Astrocyte (in vitro differentiated cells and primary cell): ENCODE data around the gene FRMD5. TPM values are rescaled to one million over a fixed set of nuclear protein-coding genes. Genes with fewer than 3 reads are reported as not detected.
"Not testable (repeated sequence)": the region's sequence is repeated elsewhere in the genome, so short reads cannot be mapped to it uniquely, and the experiment has no call there.

Source experiments
- DNase-seq: peaks from one replicate; pipeline ENCODE4 v3.0.0-alpha.2; 2010; ENCODE audit warnings: low read depth
- FAIRE-seq: peaks from 2 replicates; lab custom pipeline; 2011; peaks lifted over from hg19 to GRCh38; lab: Jason Lieb, UNC
- H2AFZ ChIP-seq: 2 replicates; pipeline ENCODE4 v1.6.0; 2012; ENCODE audit warnings: low read depth, low read length, inconsistent platforms
- H3K27ac ChIP-seq: 2 replicates; pipeline ENCODE4 v1.5.1; 2011; ENCODE audit warnings: low read depth, low read length, inconsistent platforms
- H3K27me3 ChIP-seq: 2 replicates; pipeline ENCODE4 v1.6.0; 2011; ENCODE audit warnings: low read length, inconsistent platforms; ENCODE audit not compliant: insufficient read depth
- H3K36me3 ChIP-seq: 2 replicates; pipeline ENCODE4 v1.5.1; 2011; ENCODE audit warnings: low read length, inconsistent platforms; ENCODE audit not compliant: insufficient read depth
- H3K4me1 ChIP-seq: 2 replicates; pipeline ENCODE4 v1.5.1; 2011; ENCODE audit warnings: low read length, inconsistent platforms; ENCODE audit not compliant: insufficient read depth
- H3K4me2 ChIP-seq: 2 replicates; pipeline ENCODE4 v1.6.0; 2012; ENCODE audit warnings: low read length, inconsistent platforms
- H3K4me3 ChIP-seq: 2 replicates; pipeline ENCODE4 v1.5.1; 2011; ENCODE audit warnings: low read depth, mild to moderate bottlenecking, low read length, inconsistent platforms; ENCODE audit not compliant: insufficient read depth
- H3K79me2 ChIP-seq: 2 replicates; pipeline ENCODE4 v1.6.0; 2012; ENCODE audit warnings: mild to moderate bottlenecking, low read length, inconsistent platforms; ENCODE audit not compliant: insufficient read depth
- H3K9ac ChIP-seq: 2 replicates; pipeline ENCODE4 v1.6.0; 2012; ENCODE audit warnings: mild to moderate bottlenecking, low read length, inconsistent platforms
- H3K9me3 ChIP-seq: 2 replicates; pipeline ENCODE4 v1.5.1; 2012; ENCODE audit warnings: low read depth, mild to moderate bottlenecking, low read length, inconsistent platforms; ENCODE audit not compliant: insufficient read depth
- H4K20me1 ChIP-seq: 2 replicates; pipeline ENCODE4 v1.6.0; 2012; ENCODE audit warnings: low read length, inconsistent platforms; ENCODE audit not compliant: insufficient read depth
- H3K27ac Mint-ChIP-seq: one replicate; pipeline ENCODE4 v1.8.0; 2021; ENCODE audit warnings: mild to moderate bottlenecking, mixed read lengths; ENCODE audit not compliant: unreplicated experiment
- H3K27me3 Mint-ChIP-seq: one replicate; pipeline ENCODE4 v1.8.0; 2021; ENCODE audit warnings: low read depth, mixed read lengths; ENCODE audit not compliant: unreplicated experiment
- H3K36me3 Mint-ChIP-seq: one replicate; pipeline ENCODE4 v1.8.0; 2021; ENCODE audit warnings: low read depth, mixed read lengths; ENCODE audit not compliant: unreplicated experiment
- H3K4me1 Mint-ChIP-seq: one replicate; pipeline ENCODE4 v1.8.0; 2021; ENCODE audit warnings: low read depth, mixed read lengths; ENCODE audit not compliant: unreplicated experiment
- H3K4me3 Mint-ChIP-seq: one replicate; pipeline ENCODE4 v1.8.0; 2021; ENCODE audit warnings: mild to moderate bottlenecking, moderate library complexity, mixed read lengths; ENCODE audit not compliant: unreplicated experiment
- H3K9me3 Mint-ChIP-seq: one replicate; pipeline ENCODE4 v1.8.0; 2021; ENCODE audit warnings: mild to moderate bottlenecking, mixed read lengths; ENCODE audit not compliant: unreplicated experiment
- CTCF ChIP-seq: IDR thresholded peaks from 2 replicates; pipeline ENCODE4 v1.5.1; 2011; ENCODE audit warnings: low read depth, mild to moderate bottlenecking, inconsistent platforms, low read length, moderate library complexity; ENCODE audit not compliant: insufficient read depth
- EZH2 ChIP-seq: IDR thresholded peaks from 2 replicates; pipeline ENCODE4 v1.6.1; 2012; ENCODE audit warnings: mild to moderate bottlenecking, low read length, inconsistent platforms; ENCODE audit not compliant: insufficient read depth
- total RNA-seq: library from RNA; stranded (reverse); gene quantifications from 2 replicates; pipeline ENCODE4 v1.2.1, GENCODE V29; 2021

FRMD5 gene
- total RNA-seq, 1 donor from 2014 or later = 19.6 TPM

- no peaks in the 10 kb centered on the region for H3K4me1 ChIP-seq
- no peak overlapping the region for H3K27ac ChIP-seq
- H3K27me3 ChIP-seq = no peaks in the 10 kb centered on the region
- no peak overlapping the region for H3K4me3 ChIP-seq
- Mint-ChIP-seq H3K4me1 (no peaks in the 10 kb centered on the region), H3K27me3 (no peaks in the 10 kb centered on the region), H3K27ac (no peak overlapping the region), H3K9me3 (no peaks in the 10 kb centered on the region), H3K4me3 (no peak overlapping the region), H3K36me3 (peaks cover 8% of the 10 kb centered on the region)
- H3K9ac ChIP-seq = no peak overlapping the region
- FAIRE-seq (no peak), DNase-seq (no peak)
- no peak overlapping the region for H2AFZ ChIP-seq
- H3K79me2 ChIP-seq = no peaks in the 10 kb centered on the region
- H3K36me3 ChIP-seq = peaks cover 29% of the 10 kb centered on the region
- no peaks in the 10 kb centered on the region for H3K9me3 ChIP-seq
- no peak overlapping the region for H3K4me2 ChIP-seq
- TF ChIP-seq EZH2 (no peak), CTCF (no peak)
- peaks cover 3% of the 10 kb centered on the region for H4K20me1 ChIP-seq
Observed at GRCh38 chr15:43871835-43872234, 323.2 kb downstream of the FRMD5 start.

- H3K79me2 ChIP-seq = no peaks in the 10 kb centered on the region
- H3K27ac ChIP-seq = no peak overlapping the region
- peaks cover 24% of the 10 kb centered on the region for H3K36me3 ChIP-seq
- H4K20me1 ChIP-seq = no peaks in the 10 kb centered on the region
- no peaks in the 10 kb centered on the region for H3K27me3 ChIP-seq
- H2AFZ ChIP-seq = no peak overlapping the region
- FAIRE-seq (no peak), DNase-seq (no peak)
- Mint-ChIP-seq H3K27ac (no peak overlapping the region), H3K9me3 (no peaks in the 10 kb centered on the region), H3K4me1 (no peaks in the 10 kb centered on the region), H3K4me3 (no peak overlapping the region), H3K36me3 (no peaks in the 10 kb centered on the region), H3K27me3 (no peaks in the 10 kb centered on the region)
- H3K9me3 ChIP-seq = no peaks in the 10 kb centered on the region
- no peak overlapping the region for H3K9ac ChIP-seq
- no peaks in the 10 kb centered on the region for H3K4me1 ChIP-seq
- H3K4me3 ChIP-seq = no peak overlapping the region
- TF ChIP-seq EZH2 (no peak), CTCF (no peak)
- no peak overlapping the region for H3K4me2 ChIP-seq
Observed at GRCh38 chr15:43868406-43868805, 326.7 kb downstream of the FRMD5 start.

GRCh38 chr15:43867096-43867495 is 328.0 kb downstream of the FRMD5 start:
- Histone ChIP-seq H3K27me3 (no peaks in the 10 kb centered on the region), H2AFZ (no peak overlapping the region), H3K4me2 (no peak overlapping the region), H3K79me2 (no peaks in the 10 kb centered on the region), H3K36me3 (peaks cover 16% of the 10 kb centered on the region), H3K9me3 (no peaks in the 10 kb centered on the region), H3K9ac (no peak overlapping the region), H3K27ac (no peak overlapping the region), H4K20me1 (no peaks in the 10 kb centered on the region), H3K4me1 (no peaks in the 10 kb centered on the region), H3K4me3 (no peak overlapping the region)
- Mint-ChIP-seq H3K4me3 (no peak overlapping the region), H3K9me3 (no peaks in the 10 kb centered on the region), H3K27ac (no peak overlapping the region), H3K4me1 (no peaks in the 10 kb centered on the region), H3K27me3 (no peaks in the 10 kb centered on the region), H3K36me3 (no peaks in the 10 kb centered on the region)
- no peak for DNase-seq
- TF ChIP-seq CTCF (no peak), EZH2 (no peak)
- FAIRE-seq = no peak

GRCh38 chr15:43866636-43867035 is 328.4 kb downstream of the FRMD5 start:
- not testable (repeated sequence) for H3K4me3 ChIP-seq, H3K4me1 Mint-ChIP-seq, H2AFZ ChIP-seq, H3K36me3 Mint-ChIP-seq, H3K27me3 ChIP-seq, H3K4me1 ChIP-seq, H3K9me3 ChIP-seq, H3K27ac Mint-ChIP-seq, H3K79me2 ChIP-seq, H3K4me2 ChIP-seq, H3K27ac ChIP-seq, DNase-seq, H3K27me3 Mint-ChIP-seq, H3K4me3 Mint-ChIP-seq, H4K20me1 ChIP-seq, H3K9me3 Mint-ChIP-seq, FAIRE-seq, H3K9ac ChIP-seq
- H3K36me3 ChIP-seq = peaks cover 14% of the 10 kb centered on the region
